Erythroblast (primary cell): Measurements from ENCODE around the gene HLX.
A peak's percentile ranks its signal among the peaks of the same experiment; 100 is the strongest.

Source experiments
- DNase-seq, 2 experiments: peaks; one replicate each; lab custom pipeline; 2025; lab: John Stamatoyannopoulos, UW
- GATA1 ChIP-seq: IDR thresholded peaks from 2 replicates; pipeline ENCODE4 v1.6.1; 2011; ENCODE audit warnings: low read depth, mild to moderate bottlenecking, control low read depth, low read length, moderate library complexity
- POLR2A ChIP-seq: IDR thresholded peaks from 2 replicates; pipeline ENCODE4 v1.6.1; 2011; ENCODE audit warnings: mild to moderate bottlenecking, low read length

HLX gene

DNA sequence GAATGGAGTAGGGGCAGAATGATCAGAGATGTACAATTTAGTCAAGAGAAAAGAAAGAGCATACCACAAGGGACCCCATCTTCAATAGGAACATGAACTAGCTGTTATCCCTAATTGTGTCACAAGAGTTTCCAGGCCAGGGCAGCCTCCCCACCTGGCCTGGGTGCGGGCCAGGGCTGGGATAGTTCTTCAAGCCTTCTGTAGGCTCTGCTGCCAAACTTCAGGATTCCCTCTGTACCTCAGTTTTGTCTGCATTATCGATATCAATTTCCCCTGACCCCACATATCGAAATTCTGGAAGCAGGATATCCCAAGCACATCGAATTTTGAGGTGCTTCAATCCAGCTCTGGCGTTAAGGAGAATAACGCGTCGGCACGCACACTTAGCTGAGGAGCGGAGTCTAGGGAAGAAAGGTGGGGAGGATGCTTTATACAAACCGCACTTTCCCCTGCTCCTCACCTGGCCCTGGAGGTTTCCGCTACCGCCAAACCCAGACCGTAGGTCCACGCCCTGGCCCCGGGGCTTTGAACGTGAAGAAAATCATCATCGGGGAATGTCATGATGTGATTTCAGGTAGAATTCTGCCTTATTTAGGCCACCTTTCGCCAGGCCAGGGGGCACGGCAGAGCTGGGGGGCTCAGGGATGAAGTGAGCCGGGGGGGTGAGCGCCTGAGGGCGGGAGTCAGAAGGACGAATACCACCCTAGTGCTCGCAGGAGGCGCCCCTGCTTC lies 7.4 kb downstream of the HLX start:
- no peak for TF ChIP-seq POLR2A
- no peak for TF ChIP-seq GATA1
- no peak for DNase-seq

DNA sequence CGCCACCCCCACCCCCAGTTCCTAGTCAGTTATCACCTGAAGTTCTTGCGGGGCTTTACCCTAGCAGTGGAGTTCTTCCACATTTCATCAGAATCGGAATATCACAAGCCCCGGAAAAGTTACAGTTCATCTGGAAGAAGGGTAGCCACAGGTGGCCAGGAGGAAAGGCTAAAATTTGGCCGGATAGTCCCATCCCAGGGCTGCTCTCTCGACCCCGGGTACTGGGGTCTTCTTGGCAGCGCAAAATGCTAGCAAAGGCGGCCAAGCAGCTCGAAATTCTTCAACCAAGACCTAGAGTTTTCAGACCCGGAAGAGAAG lies 7.9 kb downstream of the HLX start:
- DNase-seq: no peak
- TF ChIP-seq POLR2A (no peak), GATA1 (no peak)

DNA sequence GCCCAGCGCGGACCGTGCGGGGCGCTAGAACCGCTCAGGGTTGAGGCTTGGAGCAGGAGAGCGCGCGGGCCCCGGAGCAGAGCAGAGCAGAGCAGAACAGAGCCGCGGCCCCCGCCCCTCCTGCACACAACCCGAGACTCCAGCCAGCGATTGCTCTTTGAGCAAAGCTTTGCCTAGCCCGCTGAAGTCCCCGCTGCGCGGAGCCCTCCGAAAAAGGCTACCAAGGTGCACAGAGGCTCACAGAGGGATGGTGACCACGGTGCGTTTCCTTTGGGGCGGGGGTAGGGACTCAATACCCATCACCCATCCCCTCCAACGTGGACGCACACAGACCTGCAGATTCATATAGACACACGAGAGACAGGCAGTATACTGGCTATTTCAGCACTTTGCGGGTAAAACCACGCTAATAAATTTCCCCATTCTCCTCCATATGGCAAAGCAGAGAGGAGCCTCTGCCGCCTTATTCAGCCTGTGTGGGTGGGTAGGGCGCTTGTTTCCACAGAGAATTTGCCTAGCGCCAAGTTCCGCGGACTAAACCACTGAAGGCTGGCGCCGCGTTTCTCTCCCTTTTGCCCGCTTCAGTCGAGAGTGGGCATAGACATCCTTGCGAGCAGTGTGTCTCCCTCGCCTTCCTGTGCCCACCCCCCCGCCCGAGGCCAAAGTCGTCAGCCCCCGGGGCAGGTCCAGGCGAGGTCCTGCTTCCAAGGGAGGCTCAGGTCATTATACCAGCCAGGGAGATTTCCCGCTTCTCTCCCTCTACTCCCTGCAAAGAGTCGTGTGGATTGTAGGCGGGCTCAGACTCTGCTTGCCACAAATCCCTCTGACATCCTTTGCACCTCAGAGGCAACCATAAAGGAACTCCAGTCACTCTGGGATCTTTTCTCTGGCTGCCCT lies 8.5 kb downstream of the HLX start:
- DNase-seq: peak; percentile 11 to 27
- TF ChIP-seq POLR2A (no peak), GATA1 (no peak)

DNA sequence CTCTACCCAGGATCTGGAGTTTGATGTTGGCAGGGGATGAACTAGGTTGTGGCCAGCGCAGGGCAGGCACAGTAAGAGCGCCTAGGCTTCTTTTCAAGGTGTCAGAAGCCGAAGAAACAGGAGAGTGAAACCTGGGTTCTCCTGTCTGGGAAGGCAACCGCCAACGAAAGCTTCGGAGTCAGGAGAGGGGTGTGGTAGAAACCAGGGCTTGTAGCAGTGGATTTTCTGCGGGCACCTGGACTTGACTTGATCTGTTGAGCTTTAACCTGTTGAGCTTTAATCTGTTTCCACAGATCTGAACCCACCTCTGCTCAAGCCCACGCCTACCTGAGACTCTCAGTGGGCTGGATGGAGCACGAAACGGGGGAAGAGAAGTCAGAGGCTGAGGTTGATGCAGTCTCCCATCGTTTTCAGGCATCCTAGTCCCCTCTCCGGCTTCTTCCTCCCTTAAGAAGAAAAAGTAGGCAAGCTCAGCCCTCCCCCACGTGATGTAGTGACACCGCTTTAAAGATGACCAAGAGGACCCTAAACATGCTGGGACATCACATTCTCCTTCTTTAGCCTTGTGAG lies 9.3 kb downstream of the HLX start:
- TF ChIP-seq POLR2A (no peak), GATA1 (no peak)
- DNase-seq: no peak

DNA sequence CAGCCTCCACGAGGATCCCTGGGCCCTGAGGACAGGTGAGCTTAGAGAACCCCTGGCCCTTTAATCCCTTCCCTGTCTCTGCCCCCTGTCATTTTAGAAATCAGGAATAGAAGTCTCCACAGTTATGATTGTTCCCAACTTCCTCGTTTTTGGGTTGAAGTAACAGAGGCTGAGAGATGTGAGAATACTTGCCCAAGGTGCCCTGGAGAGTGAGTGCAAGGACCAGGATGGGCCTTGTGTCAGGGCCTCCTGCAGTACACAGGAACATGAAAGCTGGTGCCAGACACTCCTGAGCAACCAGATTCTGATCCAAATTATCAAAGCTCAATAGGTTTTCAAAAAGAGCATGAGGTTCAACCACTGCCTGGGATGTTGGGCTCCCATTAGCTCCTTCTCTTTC lies 10.1 kb downstream of the HLX start:
- no peak for DNase-seq
- TF ChIP-seq POLR2A (no peak), GATA1 (no peak)

DNA sequence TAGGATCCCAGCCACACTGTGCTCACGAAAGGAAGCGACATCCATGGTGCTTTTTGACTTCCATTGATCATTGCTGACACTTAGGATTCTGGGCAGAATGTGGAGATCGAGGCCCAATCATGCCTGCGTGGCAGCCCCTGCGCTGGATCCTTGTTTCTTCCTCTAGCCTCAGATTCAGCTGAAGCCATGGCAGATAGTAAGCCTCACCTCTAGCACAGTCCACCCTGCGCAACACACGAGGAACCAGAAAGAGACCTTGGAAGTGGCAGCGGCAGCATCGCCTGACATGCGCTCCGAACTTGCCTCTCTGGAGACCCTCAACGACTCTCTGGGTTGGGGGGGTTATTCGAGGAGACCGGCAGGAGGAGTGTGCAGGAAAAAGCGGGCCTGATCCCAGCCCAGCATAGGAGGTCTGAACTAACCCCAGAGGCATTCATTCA lies 10.6 kb downstream of the HLX start:
- no peak for DNase-seq
- TF ChIP-seq POLR2A (no peak), GATA1 (no peak)

DNA sequence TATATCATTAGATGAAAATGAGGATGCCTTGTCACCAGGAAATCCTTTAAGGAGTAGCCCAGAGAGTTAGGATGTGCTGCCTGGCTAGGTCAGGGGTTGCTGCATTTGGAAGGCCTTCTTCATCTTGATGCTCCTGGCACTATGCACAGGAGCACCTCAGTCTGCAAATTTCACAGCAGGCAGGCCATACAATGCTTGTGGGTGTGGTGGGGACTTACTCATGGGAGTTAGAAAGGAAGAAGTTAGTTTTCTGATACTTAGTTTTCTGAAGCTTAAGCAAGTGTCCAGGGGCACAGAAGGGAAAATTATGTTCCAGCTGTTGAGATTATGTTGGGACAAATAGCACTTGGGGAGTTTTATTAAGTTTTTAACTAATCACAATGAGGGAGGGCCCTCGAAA lies 11.4 kb downstream of the HLX start:
- TF ChIP-seq POLR2A (no peak), GATA1 (no peak)
- DNase-seq: no peak

DNA sequence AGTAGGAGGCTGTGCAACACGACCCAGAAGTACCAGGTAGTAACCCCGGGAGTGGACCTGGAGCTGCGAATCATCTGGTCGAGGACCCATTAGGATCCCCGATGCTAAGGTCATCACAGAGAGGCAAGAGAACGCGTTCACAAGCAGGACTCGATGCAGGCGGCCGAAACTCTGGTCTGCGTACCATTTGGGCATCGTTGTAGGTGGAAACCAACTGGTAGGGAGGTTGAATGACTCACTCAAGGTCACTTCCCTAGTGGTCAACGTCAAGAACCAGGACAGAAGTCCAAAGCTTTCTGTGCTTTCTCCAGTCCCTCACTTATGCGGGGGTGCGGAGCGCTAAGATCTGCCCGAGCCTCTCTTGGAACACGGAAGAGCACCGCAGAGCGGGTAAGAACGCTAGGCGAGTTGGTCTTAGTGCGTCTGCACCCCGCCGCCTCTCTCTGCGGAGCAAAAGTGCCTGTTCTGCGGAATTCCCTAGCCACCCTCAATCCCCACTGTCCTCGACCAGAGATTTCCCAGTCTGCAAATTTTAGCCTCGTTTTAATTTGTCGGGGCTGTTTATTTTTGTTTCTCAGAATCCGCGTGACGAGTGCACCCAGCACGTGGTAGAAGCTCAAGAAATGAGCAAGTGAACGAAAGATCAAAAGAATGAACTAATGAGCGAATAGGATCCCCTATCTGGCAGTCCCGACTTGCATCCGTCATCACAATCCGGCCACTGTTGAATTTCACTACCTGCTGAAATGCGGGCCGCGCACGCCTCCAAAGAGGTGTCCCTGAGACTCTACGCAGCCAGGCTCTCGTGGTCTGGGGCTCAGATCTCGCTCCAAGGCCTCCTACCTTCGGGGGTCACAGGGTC lies 12.2 kb downstream of the HLX start:
- no peak for TF ChIP-seq POLR2A
- TF ChIP-seq GATA1: no peak
- no peak for DNase-seq

DNA sequence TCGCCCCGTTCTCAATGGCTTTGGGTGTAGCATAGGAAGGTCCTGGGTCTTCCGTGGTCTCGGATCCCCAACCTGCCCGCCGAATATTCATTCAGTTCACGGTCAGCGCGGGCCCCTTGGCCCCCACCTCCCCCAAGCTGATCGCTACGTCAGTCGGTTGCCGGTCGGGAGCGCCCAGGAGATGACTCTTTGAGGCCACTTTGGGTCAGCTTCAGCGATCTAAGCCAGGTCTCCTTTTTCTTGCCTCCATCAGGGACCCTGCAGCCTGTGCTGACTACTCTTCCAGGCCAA lies 12.8 kb downstream of the HLX start:
- no peak for DNase-seq
- TF ChIP-seq POLR2A (no peak), GATA1 (no peak)

DNA sequence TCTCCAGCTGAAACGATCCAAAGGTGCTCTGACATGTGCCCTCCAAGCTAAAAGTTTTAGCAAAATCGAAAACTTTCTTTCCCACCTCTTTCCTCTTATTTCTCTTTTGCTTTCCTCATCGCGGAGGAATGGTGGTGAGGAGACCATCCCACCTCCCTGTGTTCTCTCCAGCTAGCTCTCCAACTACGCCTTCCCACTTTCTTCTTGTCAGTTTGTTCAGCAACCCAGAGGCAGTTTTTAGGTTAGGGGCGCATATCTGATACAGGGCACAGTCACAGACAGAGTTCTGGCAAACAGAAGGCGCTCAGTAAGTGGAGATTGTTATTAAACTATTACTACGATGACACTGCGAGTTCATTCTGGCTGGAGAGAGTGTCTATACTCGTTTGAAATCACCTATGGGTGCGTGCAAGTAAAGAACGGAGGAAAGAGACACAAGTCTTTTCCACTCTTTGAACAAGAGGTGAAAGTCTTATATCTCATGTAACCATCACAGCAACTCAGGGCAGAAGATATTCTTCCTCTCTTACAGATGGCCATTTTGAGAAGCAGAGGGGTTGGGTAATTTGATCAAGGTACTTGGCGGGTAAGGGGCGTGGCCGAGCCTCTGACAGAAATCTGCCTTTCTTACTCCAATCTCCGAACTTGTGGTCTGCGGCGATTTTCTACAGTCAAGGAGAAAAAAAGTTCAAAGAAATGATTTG lies 13.9 kb downstream of the HLX start:
- DNase-seq: no peak
- TF ChIP-seq GATA1 (no peak), POLR2A (no peak)

DNA sequence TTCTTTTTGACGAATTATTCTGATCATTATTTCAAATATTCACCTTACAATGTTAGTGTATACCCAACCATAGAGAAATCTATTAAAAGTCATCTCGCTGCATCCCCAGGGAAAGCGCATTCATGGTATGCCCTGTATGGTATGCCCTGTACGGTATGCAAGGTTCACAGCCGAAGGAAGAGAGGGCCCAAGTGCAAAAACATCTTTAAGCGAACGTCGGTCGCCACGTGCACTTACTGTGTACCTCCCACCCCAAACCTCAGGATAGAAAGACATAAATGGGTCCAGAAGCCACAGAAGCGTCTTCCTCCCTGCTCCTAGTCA lies 14.4 kb downstream of the HLX start:
- TF ChIP-seq POLR2A (no peak), GATA1 (no peak)
- DNase-seq: no peak

DNA sequence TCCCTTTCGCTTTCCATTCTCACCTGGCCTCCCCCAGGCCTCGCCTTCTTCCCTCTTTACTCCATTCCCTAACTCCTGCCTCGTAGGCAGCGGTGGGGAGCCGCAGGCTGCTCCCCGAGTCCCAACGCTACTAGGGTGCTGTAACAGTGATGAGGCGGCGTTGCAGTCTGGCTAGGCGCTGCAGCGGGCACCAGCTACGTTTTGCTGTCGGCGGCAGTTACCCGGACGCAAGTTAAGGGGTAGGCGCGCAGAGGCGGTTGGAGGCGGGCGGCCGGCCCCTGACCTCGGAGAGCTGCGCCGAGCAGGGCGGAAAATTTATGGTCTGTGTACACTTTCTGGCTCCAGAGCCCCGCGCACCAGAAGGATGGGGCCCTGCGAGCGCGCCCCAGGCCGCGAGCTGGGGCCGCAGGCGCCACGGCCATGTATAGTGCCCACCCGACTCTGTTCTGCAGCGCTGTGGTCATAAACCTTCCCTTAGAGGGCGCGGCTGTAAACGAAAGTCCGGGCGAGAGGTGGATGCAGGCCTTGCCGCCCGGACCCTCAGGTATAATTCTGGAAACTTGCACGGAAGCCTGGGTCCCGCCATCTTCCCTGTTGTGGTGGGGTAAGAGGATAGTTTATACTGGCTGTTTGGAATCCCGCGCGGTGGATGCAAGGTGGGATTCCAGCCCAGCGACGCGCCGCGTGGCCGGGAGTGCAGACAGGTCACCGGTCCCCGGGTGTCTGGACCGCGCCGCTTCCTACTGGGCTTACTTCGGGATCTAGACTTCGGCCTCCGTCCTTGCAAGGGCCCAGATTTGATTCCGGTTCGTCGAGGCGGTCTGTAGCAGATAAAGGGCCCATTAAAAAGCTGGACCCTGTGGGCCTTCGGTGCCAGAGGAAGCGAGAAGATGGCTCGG lies 15.0 kb downstream of the HLX start:
- no peak for TF ChIP-seq GATA1
- no peak for TF ChIP-seq POLR2A
- DNase-seq: no peak
